Lower leg skin (tissue), 4 donors: Measurements from ENCODE around the gene REXO4. TPM values are rescaled to one million over a fixed set of nuclear protein-coding genes. Genes with fewer than 3 reads are reported as not detected.

ENCODE experiments used
- DNase-seq, 2 donors: peaks; one replicate each; pipeline ENCODE4 v3.0.0-alpha.2; 2019; ENCODE audit warnings: low spot score in 2 of 2
- H3K4me3 ChIP-seq: fragments of 200-600 bp; sonication (generic); 2 replicates; pipeline ENCODE4 v1.5.1; 2017; ENCODE audit warnings: mild to moderate bottlenecking, low read depth; ENCODE audit not compliant: poor library complexity, severe bottlenecking
- POLR2A ChIP-seq, 2 donors: fragments of 450-650 bp; IDR thresholded peaks; one replicate each; pipeline ENCODE4 v1.6.1; 2016 to 2017; ENCODE audit warnings: antibody characterized with exemption in 2 of 2, mild to moderate bottlenecking in 1 of 2, moderate library complexity in 1 of 2
- WGBS, 2 donors: methylation state at CpG; one replicate each; pipeline ENCODE4 v1.1.5; 2018; 5-methylcytosine and 5-hydroxymethylcytosine counted together
- intact Hi-C: fragments of 100-400 bp; cut with DNase I; formaldehyde crosslinking; loops from one replicate; pipeline ENCODE4 v1.15.0; 2023; ENCODE audit warnings: low total_unique reads
- total RNA-seq, 4 donors: library from RNA; depleted of rRNA; stranded (reverse); fragments of >200 nt; gene quantifications; one replicate each; pipeline ENCODE4 v1.1.0, GENCODE V29; 2016
- TF ChIP-seq, protein P1 (sequence below), 3 donors: fragments of 450-650 bp; IDR thresholded peaks; one replicate each; pipeline ENCODE4 v1.5.1; 2016; ENCODE audit warnings: antibody characterized with exemption in 3 of 3, mild to moderate bottlenecking in 3 of 3, moderate library complexity in 2 of 3

Gene REXO4
- total RNA-seq, 4 donors from 2014 or later, result 18.8 to 26.5 (median 24.6) TPM

GRCh38 chr9:133443982-133444381 lies 26.2 kb upstream of the REXO4 start:
- WGBS, 2 donors, result 82 to 83% methylated on average over 8 of the region's 8 CpGs
- H3K4me3 ChIP-seq, result no peak overlapping the region
- TF ChIP-seq POLR2A (IDR thresholded peaks at IDR 0.05), result no peak
- TF ChIP-seq, protein P1, sequence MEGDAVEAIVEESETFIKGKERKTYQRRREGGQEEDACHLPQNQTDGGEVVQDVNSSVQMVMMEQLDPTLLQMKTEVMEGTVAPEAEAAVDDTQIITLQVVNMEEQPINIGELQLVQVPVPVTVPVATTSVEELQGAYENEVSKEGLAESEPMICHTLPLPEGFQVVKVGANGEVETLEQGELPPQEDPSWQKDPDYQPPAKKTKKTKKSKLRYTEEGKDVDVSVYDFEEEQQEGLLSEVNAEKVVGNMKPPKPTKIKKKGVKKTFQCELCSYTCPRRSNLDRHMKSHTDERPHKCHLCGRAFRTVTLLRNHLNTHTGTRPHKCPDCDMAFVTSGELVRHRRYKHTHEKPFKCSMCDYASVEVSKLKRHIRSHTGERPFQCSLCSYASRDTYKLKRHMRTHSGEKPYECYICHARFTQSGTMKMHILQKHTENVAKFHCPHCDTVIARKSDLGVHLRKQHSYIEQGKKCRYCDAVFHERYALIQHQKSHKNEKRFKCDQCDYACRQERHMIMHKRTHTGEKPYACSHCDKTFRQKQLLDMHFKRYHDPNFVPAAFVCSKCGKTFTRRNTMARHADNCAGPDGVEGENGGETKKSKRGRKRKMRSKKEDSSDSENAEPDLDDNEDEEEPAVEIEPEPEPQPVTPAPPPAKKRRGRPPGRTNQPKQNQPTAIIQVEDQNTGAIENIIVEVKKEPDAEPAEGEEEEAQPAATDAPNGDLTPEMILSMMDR (IDR thresholded peaks at IDR 0.05), result no peak
- DNase-seq, result no peak
- intact Hi-C loops, result no loop called here

DNA sequence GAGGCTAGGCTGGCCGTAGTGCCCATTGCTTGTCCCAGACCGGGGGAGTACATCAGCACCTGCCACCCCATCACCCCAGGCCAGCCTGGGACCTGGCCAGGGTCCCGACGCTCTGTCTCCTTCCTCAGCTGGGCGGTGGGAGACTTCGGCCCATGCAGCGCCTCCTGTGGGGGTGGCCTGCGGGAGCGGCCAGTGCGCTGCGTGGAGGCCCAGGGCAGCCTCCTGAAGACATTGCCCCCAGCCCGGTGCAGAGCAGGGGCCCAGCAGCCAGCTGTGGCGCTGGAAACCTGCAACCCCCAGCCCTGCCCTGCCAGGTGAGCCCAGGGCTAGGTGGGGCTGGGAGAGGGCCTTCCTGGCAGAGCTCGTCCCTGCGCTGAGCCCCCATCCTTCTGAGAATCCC lies 25.4 kb upstream of the REXO4 start:
- H3K4me3 ChIP-seq, result no peak overlapping the region
- 93% methylated on average over 11 to 15 of the region's 15 CpGs for WGBS, 2 donors
- DNase-seq, result no peak
- TF ChIP-seq, protein P1 (IDR thresholded peaks at IDR 0.05), result no peak
- no peak for TF ChIP-seq POLR2A (IDR thresholded peaks at IDR 0.05)
- intact Hi-C loops, result no loop called here

DNA sequence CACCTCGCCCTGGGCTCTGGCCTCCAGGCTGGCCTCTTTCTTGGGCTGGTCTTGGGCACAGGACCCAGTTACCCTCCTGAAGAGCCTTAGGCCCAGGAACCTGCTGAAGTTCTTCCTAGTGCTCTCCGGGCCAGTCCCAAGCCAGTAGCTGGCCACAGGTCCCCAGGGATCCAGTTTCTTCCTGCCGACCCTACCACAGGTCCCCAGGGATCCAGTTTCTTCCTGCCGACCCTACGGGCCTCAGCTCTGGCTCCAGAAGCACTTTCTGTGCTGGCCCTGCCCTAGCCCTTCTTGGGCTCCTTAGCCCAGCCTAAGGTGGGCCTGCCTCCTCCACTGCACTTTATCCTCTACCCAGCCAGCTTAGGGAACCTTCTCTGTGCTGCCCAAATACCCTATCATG lies 23.8 kb upstream of the REXO4 start:
- no peak for TF ChIP-seq POLR2A (IDR thresholded peaks at IDR 0.05)
- TF ChIP-seq, protein P1 (IDR thresholded peaks at IDR 0.05), result no peak
- WGBS, 2 donors, result 75 to 79% methylated on average over 4 to 5 of the region's 5 CpGs
- no peak overlapping the region for H3K4me3 ChIP-seq
- no peak for DNase-seq
- intact Hi-C loops, result no loop called here

- no peak overlapping the region for H3K4me3 ChIP-seq
- TF ChIP-seq, protein P1 (IDR thresholded peaks at IDR 0.05), result no peak
- no peak for TF ChIP-seq POLR2A (IDR thresholded peaks at IDR 0.05)
- DNase-seq, result no peak
- intact Hi-C loops, result no loop called here
- 61 to 86% methylated on average over 12 of the region's 12 CpGs for WGBS, 2 donors
These were observed 23.1 kb upstream of the REXO4 start for GRCh38 chr9:133440874-133441273.

DNA sequence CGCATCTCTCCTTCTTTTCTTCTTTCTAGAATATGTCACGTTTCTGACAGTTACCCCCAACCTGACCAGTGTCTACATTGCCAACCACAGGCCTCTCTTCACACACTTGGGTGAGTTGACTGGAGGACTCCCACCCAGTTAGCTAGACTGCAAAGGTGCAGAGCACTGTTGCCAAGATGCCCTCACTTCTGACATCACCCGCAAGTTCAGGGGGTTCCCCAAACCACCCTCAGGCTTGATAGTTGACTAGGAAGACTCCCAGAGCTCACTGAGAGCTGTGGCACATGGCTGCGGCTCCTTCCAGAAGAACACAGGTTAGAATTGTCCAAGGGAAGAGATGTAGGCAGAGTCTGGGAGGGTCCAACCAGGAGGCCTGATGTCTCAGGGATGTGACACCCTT lies 21.5 kb upstream of the REXO4 start:
- intact Hi-C loops, result no loop called here
- no peak overlapping the region for H3K4me3 ChIP-seq
- no peak for TF ChIP-seq POLR2A (IDR thresholded peaks at IDR 0.05)
- TF ChIP-seq, protein P1 (IDR thresholded peaks at IDR 0.05), result no peak
- no peak for DNase-seq
- WGBS, 2 donors, result 62 to 83% methylated on average over 4 of the region's 4 CpGs

GRCh38 chr9:133437753-133438531 lies 20.1 kb upstream of the REXO4 start:
- no peak for DNase-seq
- no peak overlapping the region for H3K4me3 ChIP-seq
- 83 to 86% methylated on average over 14 to 18 of the region's 20 CpGs for WGBS, 2 donors
- TF ChIP-seq POLR2A (IDR thresholded peaks at IDR 0.05), result no peak
- TF ChIP-seq, protein P1 (IDR thresholded peaks at IDR 0.05), result no peak
- intact Hi-C loops, result no loop called here
